ENCODE data around the gene UNC5C.
"Not testable (repeated sequence)": the region's sequence is repeated elsewhere in the genome, so short reads cannot be mapped to it uniquely, and the experiment has no call there.

GRCh38 chr4:95134016-95134415 is 414.8 kb downstream of the UNC5C start:
- TF ChIP-seq GABPA (IDR thresholded peaks at IDR 0.05; ENCODE audit: low read depth); ZBTB40 (IDR thresholded peaks at IDR 0.05; ENCODE audit: borderline replicate concordance); CHD4 (IDR thresholded peaks at IDR 0.05); POLR2A (IDR thresholded peaks at IDR 0.05; ENCODE audit: low read depth, low read length); CBFB (IDR thresholded peaks at IDR 0.05; ENCODE audit: low read depth); CTCF (IDR thresholded peaks at IDR 0.05 in 2 of 3, conservative IDR thresholded peaks at IDR 0.05 in 1 of 3; ENCODE audit: control insufficient read depth in 2 of 3, extremely low read depth in 1 of 3, insufficient read depth in 1 of 3, low read depth in 3 of 3, low read length in 3 of 3); ZBTB4 (CRISPR knock-in tag; IDR thresholded peaks at IDR 0.05); HDAC6 (IDR thresholded peaks at IDR 0.05; ENCODE audit: unreplicated experiment); ZZZ3 (IDR thresholded peaks at IDR 0.05; ENCODE audit: control insufficient read depth, insufficient read length, low read depth): not testable (repeated sequence)

Measured in GM12878 (cell line).